CD4-positive, alpha-beta T cell treated with Interleukin-17A for 1 hour (primary cell): ENCODE data around the gene ANGPTL8.

Experiments
- DNase-seq: peaks from one replicate; pipeline ENCODE4 v3.0.0-alpha.2; 2020

Gene ANGPTL8

GRCh38 chr19:11238041-11238440, 1.4 kb upstream of the ANGPTL8 start:
- DNase-seq, result no peak

DNA sequence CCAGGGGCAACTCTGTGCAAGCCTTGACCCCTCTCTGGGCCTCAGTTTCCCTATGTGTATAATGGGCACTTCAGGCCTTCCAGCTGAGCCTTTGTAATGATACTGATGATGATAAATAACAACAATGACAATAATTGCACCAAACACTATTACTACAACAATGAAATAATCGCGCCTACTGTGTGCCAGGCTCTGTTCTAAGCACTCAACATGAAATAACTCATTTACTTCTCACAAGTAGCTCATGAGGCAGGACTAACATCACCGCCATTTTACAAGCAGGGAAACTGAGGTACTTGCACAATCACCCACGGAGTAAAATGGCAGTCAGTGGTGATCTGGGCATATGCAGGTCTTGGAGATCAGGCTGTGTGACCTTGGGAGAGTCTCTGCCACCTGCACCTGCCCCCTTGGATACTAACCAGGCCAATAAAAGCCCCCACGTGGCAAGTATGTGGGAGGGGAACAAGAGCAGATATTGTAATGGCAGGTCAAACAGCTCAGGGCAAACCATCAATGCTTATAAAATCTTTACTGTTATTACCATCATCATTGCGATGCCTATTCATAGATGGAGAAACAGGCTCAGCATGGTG, 540 bp upstream of the ANGPTL8 start:
- no peak for DNase-seq

DNA sequence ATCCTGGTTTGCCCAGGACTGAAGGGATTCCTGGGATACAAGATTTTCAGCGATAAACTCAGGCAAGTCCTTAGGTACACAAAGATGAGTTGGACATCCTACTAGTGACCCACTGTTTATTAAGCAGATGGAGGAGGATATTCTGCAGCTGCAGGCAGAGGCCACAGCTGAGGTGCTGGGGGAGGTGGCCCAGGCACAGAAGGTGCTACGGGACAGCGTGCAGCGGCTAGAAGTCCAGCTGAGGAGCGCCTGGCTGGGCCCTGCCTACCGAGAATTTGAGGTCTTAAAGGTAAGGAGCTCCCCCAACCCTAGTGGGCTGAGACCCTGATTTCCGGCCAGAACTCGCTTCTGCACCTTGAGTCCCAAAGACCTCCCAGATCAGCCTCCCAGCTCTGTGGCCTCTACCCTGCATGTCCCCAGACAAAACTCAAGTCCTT, 607 bp downstream of the ANGPTL8 start:
- DNase-seq, result no peak

DNA sequence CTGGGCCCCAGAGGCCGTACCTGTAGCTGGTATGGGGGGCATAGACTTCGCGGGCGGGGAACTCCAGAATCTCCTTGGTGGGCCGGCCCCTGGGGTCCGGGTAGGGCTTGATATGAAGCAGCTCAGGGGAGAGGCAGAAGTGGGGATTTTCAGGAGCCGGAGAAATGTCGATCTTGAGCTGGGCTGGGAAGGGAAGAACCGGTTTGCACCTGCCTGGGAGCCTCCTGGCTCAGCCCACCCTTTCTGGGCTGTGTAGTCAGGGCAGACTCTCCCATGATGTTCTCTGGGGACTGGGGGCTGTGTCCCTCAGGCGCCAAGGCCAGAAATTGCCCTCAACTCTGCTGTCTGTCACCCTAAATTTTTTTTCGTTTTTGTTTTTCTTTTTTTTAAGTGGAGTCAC, 2.6 kb downstream of the ANGPTL8 start:
- DNase-seq, result no peak

DNA sequence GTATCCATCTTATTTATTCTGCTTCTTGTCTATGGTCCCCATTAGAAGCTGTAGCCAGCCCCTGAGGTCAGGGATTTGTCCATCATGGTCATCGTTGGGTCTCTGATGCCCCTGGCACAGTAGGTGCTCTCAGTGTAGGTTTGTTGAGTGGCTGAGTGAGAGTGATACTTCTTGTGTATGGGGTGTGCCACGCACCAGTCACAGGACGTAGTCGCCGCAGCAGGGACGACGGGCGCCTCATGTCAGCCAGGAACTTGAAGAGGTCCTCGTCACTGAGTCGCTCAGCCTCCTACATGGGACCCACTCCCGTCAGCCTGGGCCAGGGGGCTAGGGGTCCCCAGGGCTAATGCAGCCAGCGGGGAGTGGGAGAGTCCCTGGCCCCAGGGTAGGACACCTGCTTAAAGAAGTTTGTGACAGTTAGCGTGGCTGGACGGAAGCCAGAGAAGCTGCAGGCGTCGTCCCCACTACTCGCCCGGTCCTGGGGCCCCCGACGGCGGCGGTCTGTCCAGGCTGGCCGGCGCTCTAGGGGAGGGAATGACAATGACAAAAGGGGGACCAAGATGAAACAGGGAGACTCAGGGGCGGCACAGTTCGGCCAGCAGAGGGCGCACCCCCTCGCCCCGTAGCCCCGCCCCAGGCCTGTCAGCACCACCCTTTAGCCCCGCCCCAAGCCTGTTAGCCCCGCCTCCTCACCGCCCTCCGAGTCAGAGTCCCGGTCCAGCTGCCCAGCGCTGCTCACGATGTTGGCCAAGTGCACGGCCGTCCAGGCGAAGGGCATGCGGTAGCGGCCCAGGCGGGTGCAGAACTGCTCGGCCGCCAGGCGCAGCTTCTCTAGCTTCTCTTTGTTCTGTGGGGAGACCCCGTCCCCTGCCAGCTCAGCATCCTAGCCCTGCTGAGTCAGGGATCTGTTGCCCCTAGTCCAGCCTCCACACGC, 3.7 kb downstream of the ANGPTL8 start:
- DNase-seq, result peak; percentile 83

- DNase-seq, result no peak
Observed at GRCh38 chr19:11243798-11244169, 4.4 kb downstream of the ANGPTL8 start.

DNA sequence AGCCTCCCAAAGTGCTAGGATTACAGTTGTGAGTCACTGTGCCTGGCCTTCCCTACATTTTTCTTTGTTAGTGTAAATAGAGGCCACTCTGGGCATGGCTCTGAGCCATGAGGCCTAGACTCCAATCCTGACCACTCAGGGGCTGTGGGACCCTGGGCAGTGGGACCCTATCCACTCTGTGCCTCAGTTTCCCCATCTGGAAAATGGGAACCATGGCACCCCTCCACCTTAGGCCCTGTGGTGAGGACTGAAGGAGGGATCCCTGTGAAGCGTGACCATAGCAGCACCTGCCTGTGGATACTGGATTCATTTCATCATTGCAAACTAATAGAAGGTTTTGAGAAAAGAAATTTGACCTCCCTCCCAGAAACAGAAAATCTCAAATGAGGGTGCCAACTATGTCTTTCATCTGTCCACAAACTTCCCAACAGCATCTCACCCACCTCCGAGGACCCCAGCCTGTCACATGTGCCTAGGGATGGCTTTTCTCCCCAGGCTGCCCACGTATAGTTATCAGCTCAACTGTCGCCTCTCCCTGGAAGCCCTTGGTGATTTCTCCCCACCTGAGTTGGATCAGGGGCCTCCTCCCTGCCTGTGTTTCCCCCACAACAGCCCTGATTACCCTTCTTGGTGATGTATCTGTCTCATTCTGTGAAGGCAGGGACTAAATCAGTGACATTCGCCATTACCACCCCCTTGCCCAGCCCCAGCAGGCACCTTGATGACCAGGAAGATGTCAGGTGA, 5.6 kb downstream of the ANGPTL8 start:
- no peak for DNase-seq

DNA sequence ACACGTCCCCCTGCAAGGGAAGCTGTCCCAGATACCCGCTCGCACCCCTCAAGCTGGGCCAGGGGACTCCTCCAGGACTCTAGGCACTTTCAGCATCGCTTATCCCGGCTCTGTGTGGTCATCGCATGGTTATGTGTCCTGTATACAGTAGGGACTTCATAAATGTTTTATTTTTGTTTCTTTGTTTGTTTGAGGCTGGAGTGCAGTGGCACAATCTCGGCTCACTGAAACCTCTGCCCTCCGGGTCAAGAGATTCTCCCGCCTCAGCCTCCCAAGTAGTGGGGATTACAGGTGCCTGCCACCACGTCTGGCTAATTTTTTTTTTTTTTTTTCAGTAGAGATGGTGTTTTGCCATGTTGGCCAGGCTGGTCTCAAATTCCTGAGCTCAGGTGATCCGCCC, 7.5 kb downstream of the ANGPTL8 start:
- no peak for DNase-seq

DNA sequence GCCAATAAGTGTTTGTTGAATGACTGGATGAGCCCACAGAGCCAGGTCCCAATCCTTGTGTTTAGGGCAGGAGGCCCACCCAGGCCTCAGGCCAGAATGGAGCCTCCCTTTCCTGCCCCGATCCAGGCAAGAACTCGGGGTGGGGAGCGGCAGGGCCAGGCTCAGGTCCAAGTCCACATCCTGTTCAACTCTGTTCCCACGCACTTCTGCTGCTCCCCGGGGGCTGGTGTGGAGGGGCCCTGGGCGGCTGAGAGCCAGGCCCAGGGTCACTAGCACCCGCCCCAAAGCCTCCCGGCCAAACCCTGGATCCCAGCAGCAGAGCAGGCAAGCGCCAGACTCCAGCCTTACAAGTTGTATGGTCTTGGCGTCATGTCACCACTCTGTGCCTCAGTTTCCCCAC, 8.0 kb downstream of the ANGPTL8 start:
- DNase-seq, result no peak

DNA sequence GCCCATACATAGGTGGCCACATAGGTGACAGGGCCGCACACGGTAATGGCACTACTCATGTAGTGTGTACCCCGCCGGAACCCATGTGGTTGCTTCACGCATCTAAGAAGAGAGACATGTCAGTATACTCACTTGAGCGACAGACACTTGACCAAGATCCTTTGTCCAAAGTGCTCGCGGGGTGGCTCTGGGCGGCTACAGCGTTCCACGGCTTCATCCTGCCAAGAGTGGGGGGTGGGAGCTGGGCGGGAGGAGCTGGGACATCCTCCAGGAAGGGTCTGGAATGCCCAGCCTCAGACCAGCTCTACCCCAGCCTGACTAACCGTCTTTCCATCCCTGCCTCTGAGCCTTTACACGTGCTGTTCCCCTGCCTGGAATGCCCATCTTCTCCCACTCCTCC, 8.5 kb downstream of the ANGPTL8 start:
- DNase-seq, result no peak

- no peak for DNase-seq
Observed at GRCh38 chr19:11248852-11249251, 9.4 kb downstream of the ANGPTL8 start.

DNA sequence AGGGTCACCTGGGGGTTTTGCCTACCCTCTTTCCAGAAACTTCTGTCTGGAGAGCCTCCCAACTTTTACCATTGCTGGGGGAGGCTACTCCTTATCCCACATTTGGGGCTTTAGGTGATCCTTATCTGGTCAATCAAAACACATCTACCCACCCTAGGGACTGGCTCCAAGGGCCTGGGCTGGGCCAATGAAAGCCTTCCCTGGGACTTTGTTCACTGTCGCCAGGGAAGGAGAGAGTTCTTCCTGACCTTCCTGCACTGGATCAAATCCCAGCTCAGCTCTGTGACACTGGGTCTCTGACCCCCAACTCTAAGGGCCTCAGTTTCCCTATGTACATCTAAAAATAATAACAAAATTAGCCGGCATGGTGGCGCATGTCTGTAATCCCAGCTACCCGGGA, 11.8 kb downstream of the ANGPTL8 start:
- DNase-seq, result no peak

- no peak for DNase-seq
Observed at GRCh38 chr19:11251650-11252314, 12.4 kb downstream of the ANGPTL8 start.

DNA sequence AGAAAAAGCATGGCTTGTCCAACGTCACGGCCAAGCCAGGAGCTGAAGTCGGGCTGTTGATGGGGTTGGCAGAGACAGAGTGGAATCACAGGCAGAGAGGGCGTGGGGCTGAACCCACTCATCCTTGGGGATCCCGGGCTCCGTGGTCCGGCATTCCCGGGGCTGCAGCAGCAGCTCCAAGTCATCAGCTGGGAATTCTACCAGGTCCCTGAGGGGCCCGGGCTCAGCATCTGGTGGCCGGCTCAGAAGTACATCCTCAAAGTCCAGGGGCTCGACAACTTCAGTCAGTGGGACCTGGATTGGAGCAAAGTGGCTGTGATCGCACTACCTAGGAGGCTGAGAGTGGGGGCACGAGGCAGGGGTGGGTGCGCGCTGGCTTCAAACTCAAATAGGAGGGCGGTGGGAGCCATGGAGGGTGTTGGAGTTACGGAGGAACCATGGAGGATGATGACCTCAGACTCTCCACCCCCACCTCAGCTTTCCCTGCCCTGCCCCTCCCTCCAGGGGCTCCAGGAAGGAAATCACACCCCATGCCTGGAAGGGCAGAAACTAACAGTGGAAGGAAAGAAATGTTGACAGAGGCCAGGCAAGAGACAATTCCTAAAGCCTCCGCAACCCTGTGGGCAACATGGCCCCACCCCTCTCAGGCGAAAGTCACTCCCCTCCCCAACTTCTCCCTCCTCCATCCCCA, 13.4 kb downstream of the ANGPTL8 start:
- no peak for DNase-seq

GRCh38 chr19:11254666-11255065, 15.2 kb downstream of the ANGPTL8 start:
- no peak for DNase-seq

GRCh38 chr19:11256189-11256588, 16.8 kb downstream of the ANGPTL8 start:
- no peak for DNase-seq

DNA sequence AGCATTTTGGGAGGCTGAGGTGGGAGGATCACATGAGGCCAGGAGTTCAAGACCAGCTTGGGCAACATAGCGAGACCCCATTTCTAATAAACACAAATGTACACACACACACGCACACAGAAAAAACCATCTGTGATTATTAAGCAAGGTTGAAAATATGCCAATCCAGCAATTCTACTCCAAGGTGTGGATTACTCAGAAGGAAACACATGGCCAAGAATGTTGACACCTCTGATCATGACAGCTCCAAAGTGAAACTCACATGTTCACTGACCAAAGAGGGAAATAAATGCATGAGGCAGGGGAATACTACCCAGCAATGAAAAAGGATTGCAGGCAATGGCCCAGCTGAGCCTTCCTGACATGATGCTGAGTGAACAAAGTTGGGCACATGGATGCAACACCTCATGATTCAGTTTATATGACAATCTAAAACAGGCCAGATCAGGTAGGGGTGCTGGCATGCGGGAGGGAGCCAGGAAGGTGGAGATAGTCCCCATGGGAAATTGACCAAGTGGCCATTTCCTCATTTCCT, 18.5 kb downstream of the ANGPTL8 start:
- no peak for DNase-seq

- no peak for DNase-seq
Observed at GRCh38 chr19:11260996-11261395, 21.6 kb downstream of the ANGPTL8 start.

GRCh38 chr19:11261431-11261970, 22.1 kb downstream of the ANGPTL8 start:
- DNase-seq, result no peak

GRCh38 chr19:11261971-11262839, 22.8 kb downstream of the ANGPTL8 start, which contains the start of gene DOCK6:
Gene DOCK6, minus strand, starts transcription at chr19:11262524. Its CDS starts 84 bp downstream, at chr19:11262440.
- DNase-seq, result peak; percentile 5

DNA sequence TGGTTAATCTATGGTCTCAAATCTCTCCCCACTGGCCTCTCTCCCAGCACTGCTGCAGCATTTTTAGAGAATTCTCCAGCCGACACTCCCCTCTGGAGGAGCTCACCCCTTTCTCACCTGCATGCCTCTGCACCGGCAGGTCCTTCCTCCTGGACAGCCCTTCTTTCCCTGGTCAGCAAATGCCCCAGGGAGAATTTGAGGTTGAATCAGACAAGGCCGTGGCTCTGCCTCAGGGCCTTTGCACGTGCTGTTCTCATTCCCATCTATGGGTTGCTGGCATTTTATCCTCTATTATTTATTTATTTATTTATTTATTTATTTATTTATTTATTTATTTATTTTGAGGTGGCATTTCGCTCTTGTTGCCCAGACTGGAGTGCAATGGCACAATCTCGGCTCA, 24.3 kb downstream of the ANGPTL8 start:
- no peak for DNase-seq
